Activated naive CD4-positive, alpha-beta T cell treated with anti-CD3 and anti-CD28 coated beads, Interleukin-2, amount 50 U/mL, for 16 hours (primary cell): ENCODE data around the gene HSPB9.

ENCODE experiments used
- DNase-seq: peaks from one replicate; pipeline ENCODE4 v3.0.0-alpha.2; 2020

The HSPB9 gene, protein sequence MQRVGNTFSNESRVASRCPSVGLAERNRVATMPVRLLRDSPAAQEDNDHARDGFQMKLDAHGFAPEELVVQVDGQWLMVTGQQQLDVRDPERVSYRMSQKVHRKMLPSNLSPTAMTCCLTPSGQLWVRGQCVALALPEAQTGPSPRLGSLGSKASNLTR

DNA sequence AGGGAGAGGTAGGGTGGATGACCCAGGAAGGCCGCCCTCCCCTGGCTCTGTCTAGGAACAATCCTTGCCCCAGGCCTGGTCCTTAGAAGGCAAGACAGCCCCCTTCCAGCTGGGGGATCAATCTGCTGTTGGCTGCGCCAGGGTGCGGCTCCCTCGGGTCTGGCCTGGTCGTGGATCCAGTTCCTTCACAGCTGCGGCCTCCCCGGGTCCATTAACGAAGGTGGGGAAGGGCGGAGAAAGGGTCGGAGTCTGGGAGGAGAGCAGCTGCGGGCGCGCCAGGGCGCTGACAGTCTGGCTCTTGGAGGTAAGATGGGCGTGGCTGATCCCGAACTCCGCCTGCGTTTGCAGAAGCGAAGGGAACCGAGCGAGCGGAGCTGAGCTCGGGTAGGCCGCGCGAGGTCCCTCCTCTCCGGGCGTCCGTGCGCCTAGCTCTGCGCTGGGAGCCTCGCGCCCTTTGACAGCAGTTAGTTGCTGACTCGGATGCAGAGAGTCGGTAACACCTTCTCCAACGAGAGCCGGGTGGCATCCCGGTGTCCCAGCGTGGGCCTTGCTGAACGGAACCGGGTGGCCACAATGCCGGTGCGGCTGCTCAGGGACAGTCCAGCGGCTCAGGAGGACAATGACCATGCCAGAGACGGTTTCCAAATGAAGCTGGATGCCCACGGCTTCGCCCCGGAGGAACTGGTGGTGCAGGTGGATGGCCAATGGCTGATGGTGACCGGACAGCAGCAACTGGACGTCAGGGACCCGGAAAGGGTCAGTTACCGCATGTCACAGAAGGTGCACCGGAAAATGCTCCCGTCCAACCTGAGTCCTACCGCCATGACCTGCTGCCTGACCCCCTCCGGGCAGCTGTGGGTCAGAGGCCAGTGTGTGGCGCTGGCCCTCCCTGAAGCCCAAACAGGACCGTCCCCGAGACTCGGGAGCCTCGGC is at the start of gene HSPB9:
Gene HSPB9 (plus strand): TSS at position 434 of the 933 bp plus-strand sequence. CDS start 47 bp downstream, at position 481.
- DNase-seq = no peak

DNA sequence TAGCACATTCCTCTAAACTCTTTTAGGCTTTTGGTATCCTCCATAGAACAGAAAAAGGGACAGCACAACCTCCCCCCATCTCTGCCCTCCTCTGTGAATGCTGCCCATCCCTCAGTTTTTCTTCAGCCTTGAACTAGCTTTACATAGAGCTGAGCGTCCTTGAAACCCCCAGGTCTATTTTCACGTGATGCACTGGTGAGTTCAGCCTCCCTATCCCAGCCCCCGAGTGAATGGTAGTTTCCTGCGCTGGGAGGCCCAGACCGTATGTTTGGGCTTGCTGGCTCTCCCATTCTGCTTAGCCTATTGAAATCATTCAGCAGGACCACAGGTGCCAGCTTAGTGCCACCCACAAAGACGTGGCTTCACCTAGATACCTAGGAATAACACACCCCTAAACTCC is 46.8 kb upstream of the HSPB9 start:
- no peak for DNase-seq

DNA sequence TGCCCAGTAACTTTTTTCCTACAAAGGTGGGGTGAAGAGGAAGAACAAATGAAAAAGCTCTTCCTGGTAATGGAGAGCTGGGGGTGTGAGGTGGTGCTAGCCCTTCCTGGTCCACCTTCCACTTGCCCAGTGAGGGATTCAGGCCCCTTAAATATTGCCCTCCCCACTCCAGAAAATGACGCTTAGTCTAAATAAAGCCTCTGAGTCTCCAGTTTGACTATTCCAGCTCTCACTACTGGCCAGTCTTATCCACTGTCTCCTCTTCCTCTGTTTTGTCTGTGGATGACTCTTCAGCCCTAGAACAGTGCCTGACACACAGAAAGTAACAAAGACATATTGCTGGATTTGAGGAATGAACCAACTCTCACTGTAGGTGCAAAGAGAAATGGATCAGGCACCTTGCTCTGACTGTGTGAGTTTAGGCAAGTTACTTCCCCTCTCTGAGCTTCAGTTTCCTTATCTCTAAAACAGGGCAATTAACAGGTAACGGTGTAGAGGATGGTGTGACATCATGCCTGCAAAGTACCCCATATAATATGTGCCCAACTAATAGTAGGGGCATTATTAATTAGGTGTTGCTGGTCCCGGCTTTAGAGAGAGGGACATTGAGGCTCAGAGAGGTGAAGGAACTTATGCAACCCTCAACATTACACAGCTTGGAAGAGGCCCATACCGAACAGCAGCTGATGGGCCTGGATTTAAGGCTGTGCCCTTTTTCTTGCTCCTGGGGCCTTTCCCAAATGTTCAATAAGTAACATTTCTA is 45.6 kb upstream of the HSPB9 start:
- no peak for DNase-seq

DNA sequence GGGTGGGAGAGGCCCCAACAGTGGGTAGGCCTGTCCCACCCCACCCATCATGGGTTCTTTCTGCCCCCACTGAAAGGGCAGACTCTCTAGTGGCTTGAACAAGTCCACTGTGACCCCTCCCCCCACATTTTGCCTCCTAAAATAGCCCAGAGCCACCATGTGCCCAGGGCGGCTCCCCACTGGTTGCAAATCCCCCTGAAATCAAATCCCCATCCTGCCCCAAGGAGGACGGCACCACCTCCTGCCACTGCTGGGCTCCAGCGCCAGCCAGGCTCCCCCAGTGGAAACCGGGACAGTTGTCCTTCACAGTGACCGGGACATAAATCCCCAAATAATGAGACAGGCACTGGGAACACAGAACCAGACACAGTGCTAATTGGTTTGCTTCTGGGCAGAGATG is 44.8 kb upstream of the HSPB9 start:
- no peak for DNase-seq

DNA sequence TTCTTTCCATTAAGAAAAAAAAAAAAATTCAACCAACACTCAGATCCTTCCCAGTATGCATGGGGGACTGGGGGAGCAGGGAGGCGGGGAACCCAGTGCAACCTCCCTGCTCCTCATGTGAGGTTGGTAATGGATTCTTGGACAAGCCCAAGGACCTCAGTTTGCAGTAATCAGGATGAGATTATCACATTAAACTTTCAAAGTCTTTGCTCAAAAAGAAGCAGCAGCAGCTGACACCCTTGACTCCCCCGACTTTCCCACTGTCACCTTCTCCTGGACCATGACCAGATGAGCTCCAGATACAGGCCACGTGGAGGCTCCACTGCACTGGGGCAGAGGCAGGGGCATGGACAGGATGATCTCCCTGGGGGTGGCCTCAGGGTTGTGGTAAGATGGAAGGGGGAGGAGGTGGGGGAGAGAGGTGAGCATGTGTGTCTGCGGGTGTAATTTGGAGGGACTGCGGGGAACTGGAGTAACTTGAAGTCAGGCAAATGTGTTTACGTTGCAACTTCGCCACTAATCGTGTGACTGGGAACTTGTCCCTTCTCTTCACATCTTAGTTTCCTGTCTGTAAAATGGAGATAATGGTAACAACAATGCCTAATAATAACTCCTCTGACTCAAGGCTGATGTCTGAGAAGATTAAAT is 44.1 kb upstream of the HSPB9 start:
- no peak for DNase-seq

DNA sequence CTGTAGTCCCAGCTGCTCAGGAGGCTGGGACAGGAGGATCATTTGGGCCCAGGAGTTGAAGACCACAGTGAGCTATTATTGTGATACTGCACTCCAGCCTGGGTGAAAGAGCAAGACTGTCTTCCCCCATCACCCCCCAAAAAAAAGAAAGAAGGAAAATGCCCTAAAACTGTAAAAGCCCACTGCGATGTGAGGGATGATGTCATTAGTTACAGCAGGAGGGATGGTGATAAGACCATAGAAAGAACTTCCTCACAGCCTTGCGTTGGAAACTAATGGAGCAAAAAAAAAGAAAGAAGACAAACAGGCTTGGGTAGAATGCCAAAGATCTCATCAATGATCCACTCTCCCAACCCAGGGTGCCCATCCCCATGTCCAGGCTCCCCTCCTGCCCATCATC is 43.1 kb upstream of the HSPB9 start:
- no peak for DNase-seq

DNA sequence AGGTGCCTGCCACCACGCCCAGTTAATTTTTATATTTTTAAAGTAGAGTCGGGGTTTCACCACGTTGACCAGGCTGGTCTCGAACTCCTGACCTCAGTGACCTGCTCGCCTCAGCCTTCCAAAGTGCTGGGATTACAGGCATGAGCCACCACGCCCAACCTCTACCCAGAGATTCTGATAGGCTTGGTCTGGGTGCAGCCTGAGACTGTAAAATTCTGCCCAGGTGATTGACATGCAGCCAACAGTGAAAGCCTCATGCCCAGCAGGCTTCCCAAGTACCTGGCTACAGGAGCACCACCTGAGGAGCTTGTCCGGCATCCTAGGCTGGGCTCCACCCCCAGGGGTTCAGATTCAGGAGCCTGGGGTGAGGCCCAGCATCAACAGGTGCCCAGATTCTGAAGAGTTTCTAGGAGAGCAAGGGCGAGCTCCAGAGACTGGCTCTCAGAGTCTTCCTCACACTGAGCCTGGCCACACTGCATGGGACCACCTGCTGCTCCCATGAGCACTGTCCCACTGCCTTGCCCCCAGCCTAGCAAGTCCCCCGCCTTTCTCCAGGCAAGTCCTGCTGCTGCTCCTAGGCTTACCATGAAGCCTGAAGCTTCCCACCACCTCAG is 41.0 kb upstream of the HSPB9 start:
- DNase-seq = no peak

DNA sequence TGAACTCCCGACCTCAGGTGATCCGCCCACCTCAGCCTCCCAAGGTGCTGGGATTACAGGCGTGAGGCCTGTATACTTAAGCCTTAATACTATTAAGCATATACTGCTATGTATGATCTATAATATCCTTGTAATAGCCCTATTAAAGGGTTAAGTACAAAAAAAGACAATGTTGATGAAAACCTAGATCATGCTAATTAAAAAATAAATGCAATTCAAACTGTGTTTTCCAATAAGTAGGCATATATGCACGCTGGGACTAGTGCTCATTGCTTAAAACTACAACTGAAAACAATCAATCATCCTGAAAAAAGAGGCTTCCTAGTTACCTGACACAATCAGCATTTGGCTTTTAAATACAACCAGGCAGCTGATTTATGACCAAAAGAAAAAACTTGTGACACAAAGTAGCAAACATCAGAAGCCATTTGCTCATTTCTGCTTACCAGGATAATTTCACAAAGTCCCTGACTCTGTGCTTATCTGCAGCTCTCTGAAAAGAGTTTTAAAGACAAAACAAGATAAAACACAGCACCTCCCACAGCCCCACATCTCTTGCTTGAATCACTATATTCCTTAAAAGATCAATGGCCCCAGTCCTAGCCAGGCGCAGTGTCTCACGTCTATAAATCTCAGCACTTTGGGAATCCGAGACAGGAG is 35.4 kb upstream of the HSPB9 start:
- no peak for DNase-seq

DNA sequence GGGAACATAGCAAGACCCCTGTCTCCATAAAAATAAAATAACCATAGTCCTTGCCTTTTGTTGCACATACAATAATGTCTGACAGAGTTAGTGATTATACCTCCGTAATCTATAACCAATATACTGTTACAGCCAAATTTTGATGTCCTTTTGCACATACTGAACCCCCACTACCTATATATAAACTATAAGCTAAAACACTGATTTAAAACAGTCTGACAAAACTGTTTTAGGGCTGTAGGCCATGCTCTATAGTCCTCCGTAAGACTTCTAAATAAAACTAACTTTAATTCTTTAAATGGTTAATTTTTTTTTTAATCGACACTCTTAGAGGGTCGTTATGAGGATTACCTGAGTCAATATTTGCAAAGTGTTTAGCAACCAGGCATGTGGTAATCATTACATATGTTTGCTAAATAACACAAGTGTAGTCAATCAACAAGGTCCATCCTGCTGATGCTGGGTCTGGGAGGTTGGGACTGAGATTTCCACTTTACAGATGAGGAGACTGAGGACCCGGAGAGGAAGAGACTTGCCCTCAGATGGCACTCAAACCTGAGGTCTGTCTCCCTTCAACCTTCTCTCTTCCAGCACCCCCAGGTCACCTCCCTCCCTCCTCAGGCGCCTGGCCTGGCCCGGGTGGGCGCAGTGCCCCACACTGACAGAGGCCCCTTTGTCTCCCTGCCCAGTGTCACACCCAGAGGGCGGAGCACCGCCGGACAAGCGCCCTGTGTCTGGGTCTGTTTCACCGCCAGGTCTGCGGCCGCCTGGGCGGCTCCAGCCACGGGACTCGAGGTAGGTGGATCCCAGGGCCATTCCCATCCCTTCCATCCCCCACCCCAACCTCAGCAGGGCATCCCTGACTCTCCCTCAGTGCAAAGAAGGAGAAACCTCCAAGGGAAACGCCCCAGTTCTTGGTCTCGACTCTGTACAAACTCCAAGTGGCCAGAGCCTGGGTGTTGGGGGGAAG is 34.6 kb upstream of the HSPB9 start:
- DNase-seq = no peak

DNA sequence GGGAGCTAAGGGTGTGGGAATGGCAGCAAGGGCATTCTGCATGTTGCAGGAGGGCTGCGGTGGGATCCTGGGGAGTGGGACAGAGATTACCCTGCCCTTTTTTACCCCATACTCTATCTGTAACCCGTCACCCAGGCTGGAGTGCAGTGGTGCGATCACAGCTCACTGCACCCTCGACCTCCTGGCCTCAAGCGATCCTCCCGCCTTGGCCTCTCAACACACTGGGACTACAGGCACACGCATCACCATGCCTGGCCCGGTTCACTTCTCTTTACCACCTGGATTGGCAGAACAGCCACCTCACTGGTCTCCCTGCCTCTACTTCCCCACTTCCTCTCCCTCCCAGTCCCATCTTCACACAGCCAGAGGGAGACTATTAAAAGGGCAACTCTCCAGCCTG is 33.9 kb upstream of the HSPB9 start:
- no peak for DNase-seq

DNA sequence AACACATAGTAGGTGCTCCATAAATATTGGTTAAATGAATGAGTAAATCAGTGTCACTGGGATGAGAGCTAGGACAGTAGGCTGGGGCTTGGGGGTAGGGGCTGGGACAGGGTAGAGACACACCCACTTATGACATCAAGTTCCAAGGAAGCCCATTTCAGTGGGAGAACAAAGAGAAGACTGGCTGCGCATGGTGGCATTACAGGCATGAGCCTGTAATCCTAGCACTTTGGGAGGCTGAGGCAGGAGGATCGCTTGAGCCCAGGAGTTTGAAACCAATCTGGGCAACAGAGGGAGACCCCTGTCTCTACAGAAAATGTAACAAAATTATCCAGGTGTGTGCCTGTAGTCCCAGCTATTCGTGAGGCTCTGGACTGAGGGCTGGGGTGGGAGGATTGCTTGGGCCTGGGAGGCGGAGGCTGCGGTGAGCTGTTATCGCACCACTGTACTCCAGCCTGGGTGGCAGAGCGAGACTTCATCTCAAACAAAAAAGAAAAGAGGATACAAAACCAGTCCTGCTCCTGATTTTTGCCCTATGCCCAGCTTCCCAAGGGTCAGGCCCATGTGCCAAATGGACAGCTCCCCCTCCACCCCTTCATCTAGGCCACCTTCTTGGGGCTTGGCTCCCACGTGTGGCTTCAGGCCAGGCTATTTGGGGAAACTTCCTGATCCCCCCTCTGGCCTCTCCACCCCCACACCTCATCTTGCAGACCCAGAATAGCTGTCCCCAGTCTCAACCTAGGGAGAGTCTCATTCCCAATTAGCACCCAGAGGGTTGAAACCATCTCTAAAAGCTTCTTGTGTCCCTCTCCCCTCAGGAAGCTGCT is 31.4 kb upstream of the HSPB9 start:
- DNase-seq = no peak

DNA sequence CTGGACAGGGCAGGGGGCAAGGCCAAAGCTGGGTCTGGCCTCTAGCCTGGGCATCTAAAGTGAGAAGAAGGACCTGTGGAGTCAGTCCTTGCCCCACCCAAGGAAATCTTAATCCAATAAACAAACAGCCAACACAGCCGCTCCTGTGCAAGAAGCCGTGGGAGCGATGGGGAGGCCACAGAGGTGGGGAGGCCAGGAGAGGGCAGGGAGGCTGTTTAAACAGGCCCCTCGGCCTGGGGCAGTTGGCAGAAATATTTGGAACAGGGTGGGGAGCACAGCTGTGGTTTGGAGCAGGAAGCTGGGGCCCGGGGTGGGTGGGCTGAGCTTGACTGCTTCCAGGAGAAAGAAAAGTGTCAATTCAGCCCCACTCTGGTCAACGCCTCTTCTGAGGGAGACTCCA is 29.7 kb upstream of the HSPB9 start:
- no peak for DNase-seq

DNA sequence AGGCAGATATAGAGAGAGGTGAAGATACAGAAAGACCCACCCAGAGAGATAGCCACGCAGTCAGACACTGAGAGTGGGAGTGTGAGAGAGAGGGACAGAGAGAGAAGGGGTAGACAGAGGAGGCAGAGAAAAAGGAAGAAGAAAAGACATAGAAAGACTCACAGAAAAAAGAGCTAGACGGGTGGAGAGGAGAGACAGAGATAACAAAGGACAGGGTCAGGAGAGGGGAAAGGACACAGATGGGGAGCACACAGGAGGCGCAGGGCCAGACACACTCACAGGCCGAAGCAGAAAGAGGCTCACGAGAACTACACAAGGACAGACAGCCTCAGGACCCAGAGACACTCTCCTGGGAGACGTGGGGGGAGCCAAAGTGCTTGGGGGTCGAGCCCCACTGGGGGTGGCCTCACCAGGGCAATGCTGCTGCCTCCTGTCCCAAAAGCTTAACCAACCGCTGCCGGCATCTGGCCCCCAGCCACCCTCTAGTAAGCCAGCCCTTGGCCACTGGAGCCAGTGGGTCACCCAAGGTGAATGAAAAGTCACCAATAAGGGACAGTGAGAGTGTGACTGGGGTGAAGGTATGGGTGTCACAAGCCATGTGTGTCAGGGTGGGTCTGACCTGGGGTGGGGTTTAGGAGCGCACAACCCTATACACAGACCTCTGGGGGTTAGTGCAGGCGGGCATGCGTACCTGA is 28.1 kb upstream of the HSPB9 start:
- no peak for DNase-seq

DNA sequence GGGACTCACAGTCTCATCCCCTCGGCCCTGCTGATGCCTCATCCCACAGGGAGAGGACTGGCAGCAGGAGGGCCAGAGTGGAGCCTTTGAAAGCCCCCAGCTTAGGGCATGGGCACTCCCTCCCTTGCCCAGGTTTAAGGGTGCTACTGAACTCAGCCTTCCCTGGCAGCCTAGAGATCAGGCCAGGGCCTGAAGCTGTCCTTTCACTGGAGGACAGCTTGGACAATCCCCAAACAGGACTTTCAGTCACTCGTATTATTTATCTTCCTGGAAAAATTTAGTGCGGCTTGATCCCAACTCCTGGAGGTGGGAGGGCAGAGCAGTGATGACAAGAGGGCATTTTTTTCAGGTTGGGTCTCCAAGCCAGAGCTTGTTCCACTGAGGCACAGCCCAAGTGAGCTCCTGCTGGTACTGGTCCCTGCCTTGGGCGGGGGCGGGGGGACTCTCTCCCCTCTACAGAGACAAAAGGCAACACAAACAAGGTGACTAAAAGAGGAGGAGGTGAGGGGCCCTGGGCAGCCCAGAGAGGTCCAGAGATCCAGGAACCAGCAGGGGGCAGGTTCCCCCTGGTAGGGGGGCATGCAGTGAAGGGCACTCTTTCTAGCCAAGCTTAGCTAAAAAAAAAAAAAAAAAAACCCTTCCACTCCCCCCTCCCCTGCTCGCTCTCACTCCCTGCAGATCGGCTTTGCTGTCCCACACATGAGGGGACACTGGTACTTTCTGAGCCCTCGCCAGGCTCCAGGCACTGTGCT is 26.1 kb upstream of the HSPB9 start:
- no peak for DNase-seq

DNA sequence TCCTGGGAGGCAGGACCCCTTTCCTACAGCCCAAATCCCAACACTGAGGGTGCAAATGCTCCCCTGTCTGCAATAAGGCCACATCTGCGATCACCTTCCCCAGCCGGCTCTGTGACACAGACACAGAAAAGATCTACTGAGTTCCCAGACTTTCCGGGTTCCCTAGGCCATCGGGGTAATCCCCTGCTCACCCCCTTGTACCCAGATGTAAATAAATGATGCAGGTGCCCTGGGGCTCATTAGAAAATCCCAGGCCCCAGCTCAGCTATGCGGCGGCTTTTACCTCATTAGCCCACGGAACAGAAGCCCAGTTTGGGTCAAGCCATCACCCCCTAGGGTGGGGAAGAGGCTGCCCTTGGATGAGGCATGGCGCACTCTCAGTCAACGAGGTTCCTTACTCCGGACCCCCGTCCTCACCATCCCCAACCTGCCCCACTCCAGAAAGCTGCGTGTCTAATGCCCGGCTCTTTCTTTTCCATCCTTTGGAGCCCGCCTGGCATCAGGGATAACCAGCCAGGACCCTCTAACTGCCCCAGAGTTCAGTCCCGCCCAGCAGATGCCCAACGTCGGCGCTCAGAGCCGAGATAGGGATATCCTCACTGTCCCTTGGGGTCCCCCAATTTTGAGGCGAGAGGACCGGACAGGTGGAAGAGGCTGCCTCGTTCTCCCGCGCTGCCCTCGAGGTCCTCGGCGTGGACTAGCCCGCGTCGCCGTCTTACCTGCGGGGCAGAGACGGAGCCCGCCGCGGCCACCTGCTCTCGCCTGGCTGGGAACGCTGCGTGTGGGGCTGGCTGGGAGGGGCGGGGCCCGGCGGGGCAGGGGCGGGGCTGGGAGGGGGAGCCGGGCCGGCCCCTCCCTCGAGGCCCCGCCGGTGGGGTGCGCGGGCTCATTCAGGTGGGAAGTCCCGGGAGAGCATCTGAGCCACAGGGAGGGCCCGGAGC is 24.6 kb upstream of the HSPB9 start, which contains the start of gene ZNF385C:
Gene ZNF385C (minus strand): TSS at position 783 of the 941 bp plus-strand sequence. CDS start 35,417 bp downstream, outside the sequence.
- DNase-seq = peak; percentile 64

DNA sequence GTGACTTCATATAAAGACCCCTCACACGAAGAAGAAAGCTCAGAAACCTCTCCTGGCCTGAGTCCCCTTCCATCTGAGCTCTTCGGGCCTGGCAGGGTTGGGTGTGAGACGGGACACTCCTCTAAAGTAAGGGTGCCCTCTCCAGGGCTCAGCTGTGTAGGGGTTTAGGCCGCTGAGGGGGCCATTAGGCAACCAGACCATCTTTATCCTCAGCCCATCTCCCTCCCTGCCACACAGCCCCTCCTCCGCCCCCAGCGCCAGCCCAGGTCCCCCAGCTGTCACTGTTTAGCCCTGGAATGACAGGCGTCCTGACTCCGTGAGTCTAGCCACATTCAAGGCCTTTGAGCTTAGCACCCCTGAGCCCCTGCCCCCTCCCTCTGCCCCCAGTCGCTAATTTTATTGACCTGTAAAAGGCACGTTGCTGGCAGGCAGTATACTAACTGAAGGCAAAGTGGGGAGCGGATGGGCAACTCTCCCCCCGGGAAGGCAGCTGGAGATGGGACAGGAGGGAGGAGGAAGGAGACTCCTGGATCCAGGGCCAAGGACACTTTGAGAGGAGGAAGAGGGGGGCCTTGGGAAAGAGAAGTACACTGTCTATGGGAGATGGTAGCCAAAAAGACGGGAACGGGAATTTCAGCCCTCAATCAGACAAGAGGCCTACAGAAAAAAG is 23.7 kb upstream of the HSPB9 start:
- DNase-seq = no peak
